ENCODE data around the gene REV1.

Gene REV1

GRCh38 chr2:99481527-99481926 lies 8.3 kb downstream of the REV1 start:
- TF ChIP-seq GABPA (IDR thresholded peaks at IDR 0.05; ENCODE audit: low read depth) (no peak), REST (IDR thresholded peaks at IDR 0.05; ENCODE audit: insufficient replicate concordance, low read depth) (no peak), POLR2AphosphoS5 (IDR thresholded peaks at IDR 0.05; ENCODE audit: low read depth) (no peak), CTCF (IDR thresholded peaks at IDR 0.05; ENCODE audit: insufficient read depth, low read length) (no peak), SPI1 (IDR thresholded peaks at IDR 0.05; ENCODE audit: borderline replicate concordance, low read depth) (no peak)
- Histone ChIP-seq H3K27me3 (ENCODE audit: insufficient read depth, poor library complexity, severe bottlenecking) (no peaks in the 10 kb centered on the region), H3K4me3 (replicated peaks; ENCODE audit: insufficient read depth, low read length) (no peak overlapping the region), H3K27ac (replicated peaks) (no peak overlapping the region)
- DNase-seq (ENCODE audit: low read depth in 1 of 2, low spot score in 1 of 2) = peak; percentile 25 to 39

GRCh38 chr2:99480390-99480789 lies 9.4 kb downstream of the REV1 start:
- no peak overlapping the region for H3K27ac ChIP-seq (replicated peaks)
- no peaks in the 10 kb centered on the region for H3K27me3 ChIP-seq (ENCODE audit: insufficient read depth, poor library complexity, severe bottlenecking)
- TF ChIP-seq CTCF (IDR thresholded peaks at IDR 0.05; ENCODE audit: insufficient read depth, low read length) = no peak
- TF ChIP-seq POLR2AphosphoS5 (IDR thresholded peaks at IDR 0.05; ENCODE audit: low read depth) = no peak
- no peak for TF ChIP-seq GABPA (IDR thresholded peaks at IDR 0.05; ENCODE audit: low read depth)
- no peak for TF ChIP-seq REST (IDR thresholded peaks at IDR 0.05; ENCODE audit: insufficient replicate concordance, low read depth)
- H3K4me3 ChIP-seq (replicated peaks; ENCODE audit: insufficient read depth, low read length) = no peak overlapping the region
- no peak for DNase-seq (ENCODE audit: low read depth in 1 of 2, low spot score in 1 of 2)

GRCh38 chr2:99478632-99479031 lies 11.2 kb downstream of the REV1 start:
- Histone ChIP-seq H3K27ac (replicated peaks) (no peak overlapping the region), H3K4me3 (replicated peaks; ENCODE audit: insufficient read depth, low read length) (no peak overlapping the region), H3K27me3 (ENCODE audit: insufficient read depth, poor library complexity, severe bottlenecking) (no peaks in the 10 kb centered on the region)
- TF ChIP-seq POLR2AphosphoS5 (IDR thresholded peaks at IDR 0.05; ENCODE audit: low read depth) = no peak
- no peak for TF ChIP-seq GABPA (IDR thresholded peaks at IDR 0.05; ENCODE audit: low read depth)
- no peak for TF ChIP-seq SPI1 (IDR thresholded peaks at IDR 0.05; ENCODE audit: borderline replicate concordance, low read depth)
- TF ChIP-seq REST (IDR thresholded peaks at IDR 0.05; ENCODE audit: insufficient replicate concordance, low read depth) = no peak
- no peak for TF ChIP-seq CTCF (IDR thresholded peaks at IDR 0.05; ENCODE audit: insufficient read depth, low read length)
- no peak for DNase-seq (ENCODE audit: low read depth in 1 of 2, low spot score in 1 of 2)

Data from HL-60 (cell line).